Endometrial microvascular endothelial cells (primary cell): ENCODE measurements around the gene CFAP74. TPM values are rescaled to one million over a fixed set of nuclear protein-coding genes. Genes with fewer than 3 reads are reported as not detected.

Experiments used
- in situ Hi-C: cut with HindIII; loops from 2 replicates; pipeline ENCODE4 v1.10.0; 2017; ENCODE audit warnings: low sequenced_read_pairs, low pct_unique_long_range_greater_than_20kb; ENCODE audit errors: inconsistent ontology term
- total RNA-seq: library from RNA; depleted of rRNA; stranded (reverse); fragments of >200 nt; gene quantifications from one replicate; pipeline ENCODE4 v1.2.3, GENCODE V29; 2015; ENCODE audit errors: inconsistent ontology term

Gene CFAP74
- total RNA-seq, 1 donor from 2014 or later, result not detected

- in situ Hi-C loops, result no loop called here
Measured at GRCh38 chr1:2024451-2024850, 20.9 kb upstream of the CFAP74 start.

GRCh38 chr1:2023187-2023586 lies 19.6 kb upstream of the CFAP74 start:
- in situ Hi-C loops, result no loop called here

GRCh38 chr1:2022063-2022770 lies 18.6 kb upstream of the CFAP74 start:
- in situ Hi-C loops, result no loop called here

GRCh38 chr1:2021550-2021949 lies 18.0 kb upstream of the CFAP74 start:
- in situ Hi-C loops, result no loop called here

- in situ Hi-C loops, result no loop called here
Measured at GRCh38 chr1:2020310-2020655, 16.7 kb upstream of the CFAP74 start.

- in situ Hi-C loops, result no loop called here
Measured at GRCh38 chr1:2019571-2020309, 16.2 kb upstream of the CFAP74 start.

GRCh38 chr1:2019172-2019543 lies 15.6 kb upstream of the CFAP74 start, which contains the start of gene GABRD:
Gene GABRD (plus strand): TSS chr1:2019345. CDS start chr1:2019424, 79 bp downstream.
- in situ Hi-C loops, result no loop called here

GRCh38 chr1:2018217-2019171 lies 14.9 kb upstream of the CFAP74 start:
- in situ Hi-C loops, result no loop called here

- in situ Hi-C loops, result no loop called here
Measured at GRCh38 chr1:2016123-2016522, 12.5 kb upstream of the CFAP74 start.

GRCh38 chr1:2014741-2015735 lies 11.5 kb upstream of the CFAP74 start:
- in situ Hi-C loops, result no loop called here

- in situ Hi-C loops, result no loop called here
Measured at GRCh38 chr1:2014181-2014580, 10.6 kb upstream of the CFAP74 start.

GRCh38 chr1:2009101-2010053 lies 5.8 kb upstream of the CFAP74 start:
- in situ Hi-C loops, result no loop called here

- in situ Hi-C loops, result no loop called here
Measured at GRCh38 chr1:2004856-2005255, 1.3 kb upstream of the CFAP74 start.

- in situ Hi-C loops, result no loop called here
Measured at GRCh38 chr1:2001773-2002411, 1.7 kb downstream of the CFAP74 start.

GRCh38 chr1:2000850-2001249 lies 2.7 kb downstream of the CFAP74 start:
- in situ Hi-C loops, result no loop called here

- in situ Hi-C loops, result no loop called here
Measured at GRCh38 chr1:2000432-2000831, 3.2 kb downstream of the CFAP74 start.

- in situ Hi-C loops, result no loop called here
Measured at GRCh38 chr1:1997576-1997975, 6.0 kb downstream of the CFAP74 start.
